ENCODE measurements around the gene FYB2. TPM values are rescaled to one million over a fixed set of nuclear protein-coding genes. Genes with fewer than 3 reads are reported as not detected.

Gene FYB2
- total RNA-seq, 1 experiment from 2014 or later, result 0.48 TPM

- H3K18ac ChIP-seq (ENCODE audit: insufficient read length, low read depth, low read length), result no peak overlapping the region
- no peak overlapping the region for H3K14ac ChIP-seq (ENCODE audit: insufficient read depth, low read length)
- no peak overlapping the region for H2BK15ac ChIP-seq (ENCODE audit: low read depth, low read length)
- no peak for DNase-seq
- no peak overlapping the region for H2AFZ ChIP-seq (ENCODE audit: low read length)
- no CpG with 5 or more reads among the region's 9 CpGs for WGBS (ENCODE audit: extremely low coverage, insufficient read length, low lambda C conversion rate)
- no peak overlapping the region; a peak in 1 of 7 replicates for H3K27ac Mint-ChIP-seq
- H3K4me3 Mint-ChIP-seq, result no peak overlapping the region
- H3K27me3 ChIP-seq (ENCODE audit: insufficient read depth, low read length), result no peaks in the 10 kb centered on the region
- H2BK5ac ChIP-seq (ENCODE audit: insufficient read length, low read length), result no peak overlapping the region
- H3K23ac ChIP-seq (ENCODE audit: insufficient read length, low read depth, low read length), result no peak overlapping the region
- no peaks in the 10 kb centered on the region for H3K9me3 ChIP-seq (ENCODE audit: control insufficient read depth, low read depth, low read length)
- H4K91ac ChIP-seq (ENCODE audit: insufficient read length, low read depth, low read length), result no peak overlapping the region
- H3K36me3 Mint-ChIP-seq (ENCODE audit: insufficient read depth in 1 of 3, low read depth in 3 of 3), result no peaks in the 10 kb centered on the region
- no peak overlapping the region for H2BK12ac ChIP-seq (ENCODE audit: insufficient read length, low read depth, low read length)
- H3K4me2 ChIP-seq (ENCODE audit: insufficient read depth, insufficient read length, low read length), result no peak overlapping the region
- no peaks in the 10 kb centered on the region for H3K9me3 Mint-ChIP-seq
- no peaks in the 10 kb centered on the region for H3K4me1 ChIP-seq (ENCODE audit: insufficient read depth, low read length)
- H3K23me2 ChIP-seq (ENCODE audit: insufficient read length, low read depth, low read length, poor library complexity, severe bottlenecking), result no peaks in the 10 kb centered on the region
- H3K4me1 Mint-ChIP-seq, result peaks cover 5 to 11% of the 10 kb centered on the region in 2 experiments; a peak in 3 of 4 replicates
- H3K27ac ChIP-seq (ENCODE audit: insufficient read length, low read depth, low read length), result no peak overlapping the region
- no peak overlapping the region for H3T11ph ChIP-seq (ENCODE audit: low read length)
- H3K9ac ChIP-seq (ENCODE audit: extremely low read depth, insufficient read length, low read length), result no peak overlapping the region
- no peaks in the 10 kb centered on the region for H3K79me2 ChIP-seq (ENCODE audit: insufficient read depth, low read length)
- no peak overlapping the region for H2AK5ac ChIP-seq (ENCODE audit: insufficient read length, low read length)
- H3K4ac ChIP-seq (ENCODE audit: low read depth, low read length), result no peak overlapping the region
- no peak overlapping the region for H3K56ac ChIP-seq (ENCODE audit: insufficient read length, low read depth, low read length)
- H2BK20ac ChIP-seq (ENCODE audit: low read depth, low read length, poor library complexity, severe bottlenecking), result no peak overlapping the region
- no peak overlapping the region for H4K8ac ChIP-seq (replicated peaks; ENCODE audit: insufficient read length, low read depth, low read length)
- no peak overlapping the region for H2BK120ac ChIP-seq (ENCODE audit: low read depth, low read length, poor library complexity, severe bottlenecking)
- H3K27me3 Mint-ChIP-seq (ENCODE audit: low read depth), result peaks cover 13% of the 10 kb centered on the region
- no peaks in the 10 kb centered on the region for H4K20me1 ChIP-seq (ENCODE audit: control insufficient read depth, insufficient read depth, insufficient read length)
- no peaks in the 10 kb centered on the region for H3K79me1 ChIP-seq (ENCODE audit: insufficient read depth, low read depth, low read length, poor library complexity, severe bottlenecking)
- no peak overlapping the region for H4K5ac ChIP-seq (ENCODE audit: insufficient read length, low read depth, low read length)
- TF ChIP-seq CTCF (conservative IDR thresholded peaks at IDR 0.05), result no peak; the same call in 2 of the 3 replicates
These were observed 18.2 kb upstream of the FYB2 start for GRCh38 chr1:56837244-56837939.

Data from H9 (cell line).